T-helper 2 cell treated with Interferon-gamma antibody and Interleukin-4, amounts not matched to agents 5 μg/mL and 100 μg/mL, for 36 hours (primary cell): ENCODE data around the gene CAMK2A.

ENCODE experiments used
- DNase-seq: peaks from one replicate; pipeline ENCODE4 v3.0.0; 2021; ENCODE audit warnings: low spot score
- H3K27ac Mint-ChIP-seq: one replicate; pipeline ENCODE4 v1.8.0; 2021; ENCODE audit warnings: mild to moderate bottlenecking, mixed read lengths
- H3K27me3 Mint-ChIP-seq: one replicate; pipeline ENCODE4 v1.8.0; 2021; ENCODE audit warnings: low read depth, mixed read lengths
- H3K36me3 Mint-ChIP-seq: one replicate; pipeline ENCODE4 v1.8.0; 2021; ENCODE audit warnings: low read depth, mixed read lengths
- H3K4me1 Mint-ChIP-seq: one replicate; pipeline ENCODE4 v1.8.0; 2021; ENCODE audit warnings: low read depth, mixed read lengths
- H3K4me3 Mint-ChIP-seq: one replicate; pipeline ENCODE4 v1.8.0; 2022; ENCODE audit warnings: mild to moderate bottlenecking, moderate library complexity, mixed read lengths
- H3K9me3 Mint-ChIP-seq: one replicate; pipeline ENCODE4 v1.8.0; 2021; ENCODE audit warnings: mixed read lengths

CAMK2A gene

DNA sequence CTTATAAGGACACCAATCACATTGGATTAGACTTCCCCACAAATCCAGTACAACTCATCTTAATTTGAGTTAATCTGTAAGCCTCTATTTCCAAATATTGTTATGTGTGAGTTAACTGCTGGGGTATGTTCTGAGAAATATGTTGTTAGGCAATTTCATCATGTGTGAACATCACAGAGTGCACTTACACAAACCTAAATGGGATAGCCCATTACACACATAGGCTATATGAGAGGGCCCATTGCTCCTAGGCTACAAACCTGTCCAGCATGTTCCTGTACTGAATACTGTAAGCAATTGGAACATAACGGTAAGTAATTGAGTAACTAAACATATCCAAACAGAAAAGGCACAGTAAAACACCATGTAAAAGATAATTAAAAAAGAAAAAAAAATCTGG, 32.2 kb upstream of the CAMK2A start:
- Mint-ChIP-seq H3K36me3 (no peaks in the 10 kb centered on the region), H3K9me3 (no peaks in the 10 kb centered on the region), H3K4me1 (peaks cover 3% of the 10 kb centered on the region), H3K4me3 (no peak overlapping the region), H3K27me3 (peaks cover 2% of the 10 kb centered on the region), H3K27ac (no peak overlapping the region)
- no peak for DNase-seq

DNA sequence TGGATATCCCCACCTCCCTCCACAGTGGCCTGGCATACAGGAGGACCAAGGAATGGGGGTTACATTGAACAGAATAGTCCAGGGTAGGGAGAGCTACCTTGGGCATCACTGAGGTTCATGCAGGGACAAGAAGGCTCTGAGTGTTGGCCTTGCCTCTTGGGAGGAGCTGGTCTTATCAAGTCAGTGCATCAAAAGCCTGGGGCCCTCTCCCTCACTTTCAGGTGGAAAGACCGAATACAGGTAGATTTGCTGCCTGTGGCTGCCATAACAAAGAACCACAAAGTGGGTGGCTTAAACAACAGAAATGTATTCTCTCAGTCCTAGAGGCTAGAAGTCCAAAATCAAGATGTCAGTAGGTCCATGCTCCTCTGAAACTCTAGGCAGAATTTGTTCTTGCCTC, 31.6 kb upstream of the CAMK2A start:
- H3K27ac Mint-ChIP-seq, result no peak overlapping the region

DNA sequence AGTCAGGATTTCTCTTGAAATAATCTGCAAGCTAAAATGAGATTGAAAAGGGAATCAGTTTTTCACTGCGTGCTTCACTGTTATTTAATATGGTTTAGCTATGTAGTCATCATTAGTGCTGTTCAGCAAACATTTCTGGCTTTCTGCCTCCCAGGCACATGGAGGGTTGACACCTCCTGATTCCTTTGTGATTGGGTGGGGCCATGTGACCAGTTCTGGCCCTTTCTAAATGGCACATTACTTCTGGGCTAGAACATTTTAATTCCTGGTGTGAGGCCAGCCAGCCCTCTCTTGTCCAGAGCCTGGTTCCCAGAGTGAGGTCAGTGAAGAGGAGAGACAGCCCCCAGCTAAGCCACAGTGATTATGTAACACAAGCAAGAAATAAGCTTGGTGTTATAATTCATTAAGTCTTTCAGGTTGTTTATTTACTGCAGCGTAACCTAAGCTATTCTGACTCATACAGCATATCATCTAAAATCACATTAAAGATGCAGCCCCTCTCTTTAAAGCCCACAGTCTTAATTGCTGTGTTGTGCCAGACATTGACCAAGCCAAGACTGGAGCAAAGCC, 30.6 kb upstream of the CAMK2A start:
- Mint-ChIP-seq H3K4me3 (no peak overlapping the region), H3K27ac (no peak overlapping the region), H3K4me1 (peaks cover 3% of the 10 kb centered on the region), H3K36me3 (no peaks in the 10 kb centered on the region), H3K9me3 (no peaks in the 10 kb centered on the region), H3K27me3 (peaks cover 2% of the 10 kb centered on the region)
- no peak for DNase-seq

More for the DNA sequence above, 31.6 kb upstream of the CAMK2A start:
- Mint-ChIP-seq H3K27me3 (peaks cover 2% of the 10 kb centered on the region), H3K9me3 (no peaks in the 10 kb centered on the region), H3K4me3 (no peak overlapping the region), H3K4me1 (peaks cover 3% of the 10 kb centered on the region), H3K36me3 (no peaks in the 10 kb centered on the region)
- no peak for DNase-seq

DNA sequence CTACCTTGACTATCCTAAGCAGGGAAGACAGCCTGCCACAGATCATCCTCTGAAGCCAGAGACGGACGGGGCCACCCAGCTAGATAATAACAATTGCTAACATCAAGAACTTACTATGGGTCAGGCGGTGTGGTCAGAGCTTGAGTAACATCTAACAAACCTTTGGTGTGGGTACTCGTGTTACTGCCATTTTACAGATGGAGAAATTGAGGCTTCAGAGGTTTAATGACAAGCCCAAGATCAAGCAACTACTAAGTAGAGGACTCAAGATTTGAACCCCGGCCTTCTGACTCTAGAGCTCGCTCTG, 29.9 kb upstream of the CAMK2A start:
- no peak overlapping the region for H3K27ac Mint-ChIP-seq
- no peaks in the 10 kb centered on the region for H3K36me3 Mint-ChIP-seq
- H3K27me3 Mint-ChIP-seq, result peaks cover 2% of the 10 kb centered on the region
- no peak overlapping the region for H3K4me3 Mint-ChIP-seq
- H3K4me1 Mint-ChIP-seq, result peaks cover 3% of the 10 kb centered on the region
- H3K9me3 Mint-ChIP-seq, result no peaks in the 10 kb centered on the region
- DNase-seq, result no peak

DNA sequence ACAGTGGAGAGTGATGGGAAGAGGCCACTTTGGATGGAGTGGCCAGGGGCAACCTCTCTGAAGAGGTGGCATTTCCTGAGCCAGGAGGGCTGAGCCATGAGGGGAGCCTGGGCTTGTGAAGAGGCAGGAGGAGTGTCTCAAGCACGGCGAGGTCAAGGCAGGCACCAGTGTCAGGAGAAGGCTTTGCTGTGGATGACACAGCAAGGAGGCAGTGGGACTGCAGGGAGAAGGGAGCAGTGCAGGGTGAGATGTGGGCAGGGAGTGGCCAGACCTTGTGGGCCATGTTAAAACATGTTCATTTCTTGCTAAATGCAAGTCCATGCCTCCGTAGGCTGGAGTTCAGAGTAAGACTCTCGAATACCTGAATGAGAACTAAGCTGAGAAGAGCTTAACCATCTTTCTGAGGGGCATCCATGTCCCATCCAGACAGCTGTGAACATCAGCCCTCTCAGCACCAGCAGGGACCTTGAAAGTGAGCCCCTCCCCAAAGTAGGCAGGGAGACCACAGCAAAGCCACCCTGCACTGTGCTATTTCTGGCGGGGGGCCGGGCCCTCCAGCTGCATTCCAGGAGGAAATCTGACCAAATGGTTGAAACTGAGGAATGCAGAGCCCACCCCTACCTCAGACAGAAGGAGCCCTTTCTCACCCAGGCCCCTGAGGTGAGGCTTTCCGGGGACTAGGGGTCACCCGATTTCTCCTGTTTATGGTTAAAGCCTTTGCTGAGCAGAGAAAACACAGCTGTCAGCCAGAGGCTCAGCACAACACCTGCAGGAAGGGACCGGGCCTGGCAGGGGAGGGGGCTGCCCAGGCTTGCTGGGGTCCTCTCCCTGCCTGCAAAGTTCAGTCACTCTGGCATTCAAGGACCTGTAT, 29.3 kb upstream of the CAMK2A start:
- H3K36me3 Mint-ChIP-seq, result no peaks in the 10 kb centered on the region

DNA sequence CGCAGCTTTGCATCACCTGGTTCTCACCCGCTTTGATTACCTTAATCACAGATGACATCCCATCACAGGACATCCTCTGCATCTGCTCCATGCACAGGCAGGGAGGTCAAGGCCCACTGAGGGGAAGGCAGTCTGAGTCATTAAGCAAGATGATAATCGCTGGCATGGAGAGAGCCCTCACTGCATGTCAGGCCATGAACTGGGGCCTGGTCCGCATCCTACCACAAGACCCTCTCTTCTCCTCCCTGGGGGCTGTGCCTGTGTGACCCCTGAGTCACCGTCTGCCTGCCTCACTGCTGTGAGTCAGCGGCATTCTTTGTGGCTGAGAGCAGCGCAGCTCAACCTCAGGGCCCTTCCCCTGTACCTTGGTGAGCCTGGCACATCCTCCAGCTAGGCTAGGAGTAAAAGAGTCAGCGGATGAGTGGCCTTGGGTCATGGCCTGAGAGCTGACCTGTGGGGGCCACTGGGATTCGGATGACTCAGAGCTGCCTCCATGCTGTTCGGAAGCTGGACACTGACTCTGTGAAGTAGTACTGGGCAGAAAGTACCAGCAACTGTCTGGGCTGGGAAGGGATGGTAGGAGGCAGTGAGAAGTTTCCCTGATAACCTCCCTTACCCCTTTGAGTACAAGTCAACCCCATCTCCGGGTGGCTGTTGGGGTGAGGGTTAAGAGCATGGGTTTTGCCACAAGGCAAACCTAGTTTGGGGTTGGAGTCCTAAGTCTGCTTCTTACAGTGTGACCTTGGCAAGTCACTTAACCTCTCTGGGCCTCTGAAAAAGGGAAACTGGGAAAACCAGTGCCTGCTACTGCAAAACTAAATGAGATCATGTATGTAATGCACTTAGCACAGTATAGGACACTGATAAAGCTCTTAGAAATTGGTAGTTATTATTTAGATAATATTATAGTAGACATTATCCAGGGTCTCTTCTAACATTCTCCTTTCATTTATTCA, 27.8 kb upstream of the CAMK2A start:
- H3K36me3 Mint-ChIP-seq, result no peaks in the 10 kb centered on the region

More for the DNA sequence above, 29.3 kb upstream of the CAMK2A start:
- no peak overlapping the region for H3K4me3 Mint-ChIP-seq
- peaks cover 2% of the 10 kb centered on the region for H3K27me3 Mint-ChIP-seq
- no peaks in the 10 kb centered on the region for H3K9me3 Mint-ChIP-seq
- peaks cover 3% of the 10 kb centered on the region for H3K4me1 Mint-ChIP-seq
- no peak overlapping the region for H3K27ac Mint-ChIP-seq
- DNase-seq, result no peak

DNA sequence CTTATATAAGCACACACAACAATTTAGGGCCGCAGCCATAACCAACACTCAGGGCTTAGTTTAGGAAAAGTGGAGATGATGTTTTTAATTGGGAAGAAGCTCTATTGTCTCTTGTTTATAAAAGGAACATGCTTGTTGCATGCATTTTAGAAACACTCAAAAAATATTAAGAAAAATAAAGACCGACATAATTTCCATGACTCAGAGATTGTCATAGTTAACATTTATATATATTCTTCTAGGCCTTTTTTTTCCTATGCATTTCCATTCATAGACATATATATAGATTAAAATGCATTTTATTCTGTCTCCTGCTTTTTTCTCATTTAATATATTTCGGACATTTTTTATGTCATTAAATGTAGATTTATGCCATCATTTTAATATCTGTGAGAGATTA, 26.7 kb upstream of the CAMK2A start:
- no peaks in the 10 kb centered on the region for H3K9me3 Mint-ChIP-seq
- H3K36me3 Mint-ChIP-seq, result no peaks in the 10 kb centered on the region
- H3K4me1 Mint-ChIP-seq, result no peaks in the 10 kb centered on the region
- no peak overlapping the region for H3K4me3 Mint-ChIP-seq
- no peak for DNase-seq
- H3K27ac Mint-ChIP-seq, result no peak overlapping the region
- peaks cover 4% of the 10 kb centered on the region for H3K27me3 Mint-ChIP-seq

More for the DNA sequence above, 27.8 kb upstream of the CAMK2A start:
- H3K27me3 Mint-ChIP-seq, result peaks cover 2% of the 10 kb centered on the region
- DNase-seq, result no peak
- H3K4me1 Mint-ChIP-seq, result peaks cover 3% of the 10 kb centered on the region
- H3K9me3 Mint-ChIP-seq, result no peaks in the 10 kb centered on the region
- no peak overlapping the region for H3K27ac Mint-ChIP-seq
- H3K4me3 Mint-ChIP-seq, result no peak overlapping the region

DNA sequence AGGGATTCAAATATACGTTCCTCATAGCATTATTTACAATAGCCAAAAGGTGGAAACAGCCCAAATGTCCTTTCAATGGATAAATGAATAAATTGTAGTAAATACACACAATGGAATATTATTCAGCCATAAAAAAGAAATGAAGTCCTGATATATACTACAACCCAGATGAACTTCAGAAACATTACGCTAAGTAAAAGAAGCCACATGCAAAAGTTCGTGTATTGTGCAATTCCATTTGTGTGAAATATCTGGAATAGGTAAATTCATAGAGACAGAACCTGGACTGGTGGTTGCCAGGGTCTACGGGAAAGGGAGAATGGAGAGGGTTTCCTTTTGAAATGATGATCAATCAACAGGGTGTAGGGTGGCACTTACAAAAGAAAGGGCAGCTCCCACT, 25.7 kb upstream of the CAMK2A start:
- H3K36me3 Mint-ChIP-seq, result no peaks in the 10 kb centered on the region
- DNase-seq, result no peak
- no peak overlapping the region for H3K27ac Mint-ChIP-seq
- H3K4me1 Mint-ChIP-seq, result no peaks in the 10 kb centered on the region
- H3K27me3 Mint-ChIP-seq, result peaks cover 6% of the 10 kb centered on the region
- no peak overlapping the region for H3K4me3 Mint-ChIP-seq
- H3K9me3 Mint-ChIP-seq, result no peaks in the 10 kb centered on the region

DNA sequence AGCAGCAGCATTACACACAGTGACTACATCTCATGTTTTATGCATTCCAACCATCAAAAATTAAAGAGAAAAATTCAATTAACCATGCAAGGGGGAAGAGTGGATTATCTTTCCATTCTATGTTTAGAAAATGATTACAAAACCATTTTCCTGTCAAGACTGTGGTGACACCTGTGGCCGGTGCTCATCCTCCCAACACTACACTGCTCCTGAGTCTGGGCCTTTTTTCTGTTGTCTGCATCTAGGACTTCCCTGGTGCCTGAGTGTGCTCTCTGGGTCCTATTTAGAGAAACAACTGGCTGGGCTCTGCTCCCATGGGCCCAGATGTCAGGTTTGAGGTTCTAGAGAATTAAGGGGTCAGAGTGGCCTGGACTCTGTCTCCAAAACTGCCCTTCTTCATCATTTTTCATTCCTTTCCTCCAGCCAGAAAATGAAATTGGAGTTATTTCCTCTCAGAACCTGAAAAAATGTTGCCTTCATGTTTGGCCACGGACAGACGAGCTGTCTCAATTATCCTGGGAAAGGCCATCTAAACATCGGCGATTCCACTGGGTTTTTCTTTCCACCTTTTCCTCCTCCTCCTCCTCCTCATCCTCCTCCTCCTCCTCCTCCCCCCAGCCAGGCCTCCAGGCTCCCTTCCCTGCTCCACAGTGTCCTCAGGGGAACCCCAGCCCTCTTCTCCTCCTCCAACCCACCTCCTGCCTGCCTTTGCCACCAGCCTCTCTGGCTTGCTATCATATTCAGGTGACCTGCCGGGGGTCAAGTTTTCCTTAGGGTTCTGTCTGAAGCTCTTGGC, 24.5 kb upstream of the CAMK2A start:
- Mint-ChIP-seq H3K27me3 (peaks cover 6% of the 10 kb centered on the region), H3K36me3 (no peaks in the 10 kb centered on the region), H3K4me3 (no peak overlapping the region), H3K27ac (no peak overlapping the region), H3K4me1 (no peaks in the 10 kb centered on the region), H3K9me3 (no peaks in the 10 kb centered on the region)
- DNase-seq, result no peak

DNA sequence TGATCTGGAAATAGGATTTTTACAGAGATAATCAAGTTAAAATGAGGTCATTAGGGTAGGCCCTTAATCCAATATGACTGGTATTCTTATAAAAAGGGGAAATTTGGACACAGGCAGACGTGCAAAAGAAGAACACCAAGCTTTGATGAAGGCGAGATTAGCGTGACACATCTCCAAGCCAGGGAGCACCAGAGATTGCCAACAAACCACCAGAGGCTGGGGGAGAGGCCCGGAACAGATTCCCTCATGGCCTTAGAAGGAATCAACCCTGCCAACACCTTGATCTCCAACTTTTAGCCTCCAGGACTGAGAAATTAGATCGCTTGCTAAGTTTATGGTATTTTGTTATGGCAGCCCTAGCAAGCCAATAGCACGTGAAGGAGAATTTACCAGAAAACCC, 23.9 kb upstream of the CAMK2A start:
- Mint-ChIP-seq H3K4me1 (no peaks in the 10 kb centered on the region), H3K4me3 (no peak overlapping the region), H3K36me3 (no peaks in the 10 kb centered on the region), H3K27ac (no peak overlapping the region), H3K27me3 (peaks cover 5% of the 10 kb centered on the region), H3K9me3 (no peaks in the 10 kb centered on the region)
- DNase-seq, result no peak

DNA sequence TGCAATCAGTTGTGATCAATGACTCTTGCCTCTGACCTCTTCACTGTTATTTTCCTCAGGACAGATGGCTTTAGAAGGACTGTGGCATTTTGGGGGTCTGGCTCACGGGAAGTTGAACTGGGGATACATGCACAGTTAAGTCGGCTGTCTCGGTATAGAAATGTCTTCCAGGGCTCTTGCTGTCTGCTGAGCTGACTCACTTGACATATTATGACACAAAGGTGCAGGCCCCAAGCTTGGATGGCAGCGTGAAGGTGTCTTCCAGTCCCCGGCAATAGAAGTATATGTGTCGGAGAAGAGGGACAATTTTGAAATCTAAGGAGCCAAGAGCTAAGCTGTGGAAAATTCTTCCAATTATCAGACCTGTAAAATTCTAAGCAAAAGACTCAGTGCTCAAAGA, 22.9 kb upstream of the CAMK2A start:
- Mint-ChIP-seq H3K27ac (no peak overlapping the region), H3K4me3 (no peak overlapping the region), H3K9me3 (no peaks in the 10 kb centered on the region), H3K4me1 (no peaks in the 10 kb centered on the region), H3K27me3 (peaks cover 4% of the 10 kb centered on the region), H3K36me3 (no peaks in the 10 kb centered on the region)
- no peak for DNase-seq

DNA sequence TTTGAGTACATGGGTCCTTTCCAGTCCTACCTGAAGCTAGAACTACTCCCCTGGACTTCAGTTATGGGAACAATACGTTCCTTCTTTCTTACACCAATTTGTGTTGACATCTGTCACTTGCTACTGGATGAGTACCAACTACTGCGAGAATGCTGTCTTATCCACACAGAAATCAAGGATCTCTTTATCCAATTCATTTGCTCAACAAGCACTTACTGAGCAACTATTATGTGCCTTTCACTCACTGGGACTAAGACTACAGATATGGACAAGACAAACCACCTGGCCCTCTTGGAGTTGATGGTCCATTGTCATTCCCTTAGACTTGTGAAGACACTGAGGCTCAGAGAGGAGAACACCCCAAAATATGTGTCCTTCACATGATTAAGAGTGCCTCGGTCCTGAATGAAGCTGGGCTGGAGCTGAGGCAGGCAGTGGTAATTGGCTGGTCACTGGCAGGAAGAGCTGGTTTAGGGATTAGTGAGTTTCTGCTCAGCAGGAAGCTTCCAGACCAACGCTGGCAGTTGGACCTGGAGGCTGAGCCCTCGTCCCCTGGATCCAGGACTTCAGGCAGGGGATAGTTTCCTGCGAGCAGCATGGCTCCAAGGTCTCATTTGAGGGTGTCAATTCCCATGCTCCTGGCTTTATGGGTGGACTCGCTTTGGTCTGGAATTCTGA, 21.6 kb upstream of the CAMK2A start:
- peaks cover 4% of the 10 kb centered on the region for H3K27me3 Mint-ChIP-seq
- DNase-seq, result no peak
- H3K4me1 Mint-ChIP-seq, result no peaks in the 10 kb centered on the region
- H3K27ac Mint-ChIP-seq, result no peak overlapping the region
- no peaks in the 10 kb centered on the region for H3K36me3 Mint-ChIP-seq
- H3K9me3 Mint-ChIP-seq, result no peaks in the 10 kb centered on the region
- no peak overlapping the region for H3K4me3 Mint-ChIP-seq

DNA sequence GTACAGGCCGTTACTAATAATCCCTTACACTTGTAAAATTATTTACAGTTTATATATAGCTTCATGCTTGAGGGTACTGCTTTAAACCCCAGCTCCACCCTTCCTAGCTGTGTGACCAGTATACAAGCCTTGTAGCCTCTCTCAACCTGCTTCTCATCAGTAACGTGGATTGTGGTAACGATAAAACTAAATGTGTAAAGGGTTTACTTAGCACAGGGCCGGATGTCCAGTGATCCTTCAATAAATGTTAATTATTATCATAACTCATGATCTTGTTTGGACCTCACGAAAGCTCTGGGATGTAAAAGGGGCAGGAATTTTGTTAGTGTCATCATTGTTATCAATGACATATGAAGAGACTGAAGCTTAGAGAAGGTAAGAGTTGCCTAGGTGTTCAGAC, 20.7 kb upstream of the CAMK2A start:
- no peaks in the 10 kb centered on the region for H3K4me1 Mint-ChIP-seq
- H3K27me3 Mint-ChIP-seq, result peaks cover 8% of the 10 kb centered on the region
- no peak overlapping the region for H3K4me3 Mint-ChIP-seq
- DNase-seq, result no peak
- no peaks in the 10 kb centered on the region for H3K36me3 Mint-ChIP-seq
- no peaks in the 10 kb centered on the region for H3K9me3 Mint-ChIP-seq
- no peak overlapping the region for H3K27ac Mint-ChIP-seq
